Measurements from ENCODE around the gene KATNA1. TPM values are rescaled to one million over a fixed set of nuclear protein-coding genes. Genes with fewer than 3 reads are reported as not detected.
A peak's percentile ranks its signal among the peaks of the same experiment; 100 is the strongest.

Gene KATNA1
- total RNA-seq, 3 donors from 2014 or later (not counting 1 experiment from before 2014, with no cell fraction given) = 16.4 to 22.7 (median 21.0) TPM

DNA sequence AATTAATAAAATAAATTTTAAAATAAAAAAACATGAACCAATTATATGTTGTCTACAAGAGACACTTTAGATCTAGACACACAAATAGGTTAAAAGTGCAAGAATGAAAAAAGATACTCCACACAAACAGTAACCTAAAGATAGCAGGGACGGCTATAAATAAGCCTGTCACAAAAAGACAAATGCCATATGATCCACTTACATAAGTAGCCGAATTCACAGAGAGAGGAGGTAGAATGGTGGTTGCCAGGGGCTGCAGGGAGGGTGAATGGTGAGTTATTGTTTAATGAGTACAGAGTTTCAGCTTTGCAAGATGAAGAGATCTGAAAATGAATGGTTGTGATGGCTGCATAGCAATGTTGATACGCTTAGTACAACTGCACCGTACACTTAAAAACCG lies 32.7 kb downstream of the KATNA1 start:
- Histone ChIP-seq H3K27ac (ENCODE audit: low read length) (no peak overlapping the region), H3K4me1 (ENCODE audit: control insufficient read depth, insufficient read depth, low read length) (no peaks in the 10 kb centered on the region), H3K27me3 (ENCODE audit: control insufficient read depth, insufficient read depth, low read length) (no peaks in the 10 kb centered on the region), H3K9me3 (ENCODE audit: control insufficient read depth, insufficient read depth, low read length) (no peaks in the 10 kb centered on the region), H3K36me3 (ENCODE audit: control insufficient read depth, insufficient read depth, low read length) (peaks cover 16% of the 10 kb centered on the region), H3K4me3 (ENCODE audit: low read length) (no peak overlapping the region)
- ATAC-seq (no peak), DNase-seq (no peak)
- WGBS (ENCODE audit: insufficient coverage) = 86% methylated on average over 2 of the region's 5 CpGs
- Mint-ChIP-seq H3K4me3 (no peak overlapping the region), H3K27ac (peak overlapping the region in 1 of 2 donors; percentile 18), H3K36me3 (peaks cover 14% of the 10 kb centered on the region), H3K9me3 (no peaks in the 10 kb centered on the region), H3K27me3 (ENCODE audit: low read depth in 2 of 2) (no peaks in the 10 kb centered on the region), H3K4me1 (peaks cover 7 to 16% of the 10 kb centered on the region in 2 donors)
- TF ChIP-seq, protein P1, sequence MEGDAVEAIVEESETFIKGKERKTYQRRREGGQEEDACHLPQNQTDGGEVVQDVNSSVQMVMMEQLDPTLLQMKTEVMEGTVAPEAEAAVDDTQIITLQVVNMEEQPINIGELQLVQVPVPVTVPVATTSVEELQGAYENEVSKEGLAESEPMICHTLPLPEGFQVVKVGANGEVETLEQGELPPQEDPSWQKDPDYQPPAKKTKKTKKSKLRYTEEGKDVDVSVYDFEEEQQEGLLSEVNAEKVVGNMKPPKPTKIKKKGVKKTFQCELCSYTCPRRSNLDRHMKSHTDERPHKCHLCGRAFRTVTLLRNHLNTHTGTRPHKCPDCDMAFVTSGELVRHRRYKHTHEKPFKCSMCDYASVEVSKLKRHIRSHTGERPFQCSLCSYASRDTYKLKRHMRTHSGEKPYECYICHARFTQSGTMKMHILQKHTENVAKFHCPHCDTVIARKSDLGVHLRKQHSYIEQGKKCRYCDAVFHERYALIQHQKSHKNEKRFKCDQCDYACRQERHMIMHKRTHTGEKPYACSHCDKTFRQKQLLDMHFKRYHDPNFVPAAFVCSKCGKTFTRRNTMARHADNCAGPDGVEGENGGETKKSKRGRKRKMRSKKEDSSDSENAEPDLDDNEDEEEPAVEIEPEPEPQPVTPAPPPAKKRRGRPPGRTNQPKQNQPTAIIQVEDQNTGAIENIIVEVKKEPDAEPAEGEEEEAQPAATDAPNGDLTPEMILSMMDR (IDR thresholded peaks at IDR 0.05) = no peak
- intact Hi-C loops (cut with micrococcal nuclease) = no loop called here

- no peak overlapping the region for H3K27ac ChIP-seq (ENCODE audit: low read length)
- ATAC-seq (no peak), DNase-seq (no peak)
- Mint-ChIP-seq H3K9me3 (no peaks in the 10 kb centered on the region), H3K4me3 (no peak overlapping the region), H3K4me1 (peaks cover 7 to 14% of the 10 kb centered on the region in 2 donors), H3K27ac (no peak overlapping the region), H3K36me3 (peaks cover 14% of the 10 kb centered on the region), H3K27me3 (ENCODE audit: low read depth in 2 of 2) (no peaks in the 10 kb centered on the region)
- no peaks in the 10 kb centered on the region for H3K27me3 ChIP-seq (ENCODE audit: control insufficient read depth, insufficient read depth, low read length)
- H3K9me3 ChIP-seq (ENCODE audit: control insufficient read depth, insufficient read depth, low read length) = no peaks in the 10 kb centered on the region
- intact Hi-C loops (cut with micrococcal nuclease) = no loop called here
- no peaks in the 10 kb centered on the region for H3K4me1 ChIP-seq (ENCODE audit: control insufficient read depth, insufficient read depth, low read length)
- no peak overlapping the region for H3K4me3 ChIP-seq (ENCODE audit: low read length)
- 91% methylated on average over 4 of the region's 4 CpGs for WGBS (ENCODE audit: insufficient coverage)
- TF ChIP-seq, protein P1 (IDR thresholded peaks at IDR 0.05) = no peak
- peaks cover 10% of the 10 kb centered on the region for H3K36me3 ChIP-seq (ENCODE audit: control insufficient read depth, insufficient read depth, low read length)
Measured at GRCh38 chr6:149614337-149614736, 34.2 kb downstream of the KATNA1 start.

- H3K36me3 Mint-ChIP-seq = peaks cover 5% of the 10 kb centered on the region
- H3K4me1 Mint-ChIP-seq = peaks cover 5 to 7% of the 10 kb centered on the region in 2 donors
- Histone ChIP-seq H3K36me3 (ENCODE audit: control insufficient read depth, insufficient read depth, low read length) (peaks cover 6% of the 10 kb centered on the region), H3K27ac (ENCODE audit: low read length) (no peak overlapping the region), H3K4me3 (ENCODE audit: low read length) (no peak overlapping the region), H3K27me3 (ENCODE audit: control insufficient read depth, insufficient read depth, low read length) (no peaks in the 10 kb centered on the region), H3K9me3 (ENCODE audit: control insufficient read depth, insufficient read depth, low read length) (no peaks in the 10 kb centered on the region), H3K4me1 (ENCODE audit: control insufficient read depth, insufficient read depth, low read length) (no peaks in the 10 kb centered on the region)
- ATAC-seq = no peak
- TF ChIP-seq, protein P1 (IDR thresholded peaks at IDR 0.05) = no peak
- no peaks in the 10 kb centered on the region for H3K9me3 Mint-ChIP-seq
- no peak for DNase-seq
- WGBS (ENCODE audit: insufficient coverage) = 85% methylated on average over 7 of the region's 7 CpGs
- no peak overlapping the region for H3K4me3 Mint-ChIP-seq
- intact Hi-C loops (cut with micrococcal nuclease) = no loop called here
- H3K27ac Mint-ChIP-seq = no peak overlapping the region
- H3K27me3 Mint-ChIP-seq (ENCODE audit: low read depth in 2 of 2) = no peaks in the 10 kb centered on the region
Measured at GRCh38 chr6:149608381-149608982, 40.0 kb downstream of the KATNA1 start.

GRCh38 chr6:149600508-149600907 lies 48.0 kb downstream of the KATNA1 start:
- Mint-ChIP-seq H3K4me1 (no peaks in the 10 kb centered on the region), H3K4me3 (no peak overlapping the region), H3K27ac (no peak overlapping the region), H3K27me3 (ENCODE audit: low read depth in 2 of 2) (no peaks in the 10 kb centered on the region), H3K9me3 (no peaks in the 10 kb centered on the region), H3K36me3 (peaks cover 11% of the 10 kb centered on the region)
- TF ChIP-seq, protein P1 (IDR thresholded peaks at IDR 0.05) = no peak
- Histone ChIP-seq H3K36me3 (ENCODE audit: control insufficient read depth, insufficient read depth, low read length) (peaks cover 38% of the 10 kb centered on the region), H3K27me3 (ENCODE audit: control insufficient read depth, insufficient read depth, low read length) (no peaks in the 10 kb centered on the region), H3K9me3 (ENCODE audit: control insufficient read depth, insufficient read depth, low read length) (no peaks in the 10 kb centered on the region), H3K4me3 (ENCODE audit: low read length) (no peak overlapping the region), H3K27ac (ENCODE audit: low read length) (no peak overlapping the region), H3K4me1 (ENCODE audit: control insufficient read depth, insufficient read depth, low read length) (no peaks in the 10 kb centered on the region)
- no peak for DNase-seq
- WGBS (ENCODE audit: insufficient coverage) = 95% methylated on average over 4 of the region's 4 CpGs
- no peak for ATAC-seq
- intact Hi-C loops (cut with micrococcal nuclease) = no loop called here
